Stimulated activated CD4-positive, alpha-beta T cell treated with anti-CD3 and anti-CD28 coated beads, Interleukin-1b, Interleukin-23, amount 100 ng/mL, for 1 hour (primary cell): Measurements from ENCODE around the gene SSC4D.
"Not testable (repeated sequence)": the region's sequence is repeated elsewhere in the genome, so short reads cannot be mapped to it uniquely, and the experiment has no call there.

Experiments used
- DNase-seq, 2 donors: peaks; one replicate each; pipeline ENCODE4 v3.0.0-alpha.2; 2020; ENCODE audit warnings: low read depth in 2 of 2

SSC4D gene

DNA sequence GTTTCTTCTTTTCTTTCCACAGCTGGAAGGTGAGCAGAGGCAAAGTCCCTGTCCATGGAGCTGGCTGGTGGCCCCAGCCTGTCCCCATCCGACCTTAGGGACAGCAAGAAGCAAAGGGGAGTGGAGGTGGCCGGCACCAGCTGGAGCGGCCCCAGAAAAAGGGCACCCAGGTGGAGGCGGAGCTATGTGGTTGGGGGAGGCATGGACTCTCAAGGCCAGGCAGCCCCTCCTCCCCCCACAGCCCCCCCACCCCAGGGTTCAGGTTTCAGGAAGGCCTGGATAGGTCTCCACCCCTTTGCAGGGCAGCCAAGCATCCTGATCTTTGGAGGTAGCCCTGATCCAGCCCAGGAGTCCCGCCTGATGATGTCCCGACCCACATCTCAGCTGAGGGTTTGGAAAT is at the start of gene SSC4D:
SSC4D (minus strand) TSS at position 161 of the 400 bp plus-strand sequence. CDS start 5,258 bp downstream, outside the sequence.
- no peak for DNase-seq

GRCh38 chr7:76458504-76458903 is 49.0 kb upstream of the SSC4D start:
- DNase-seq: not testable (repeated sequence)

- not testable (repeated sequence) for DNase-seq
Measured at GRCh38 chr7:76457017-76457416, 47.5 kb upstream of the SSC4D start.

- not testable (repeated sequence) for DNase-seq
Measured at GRCh38 chr7:76445577-76446008, 36.1 kb upstream of the SSC4D start.

- DNase-seq: not testable (repeated sequence)
Measured at GRCh38 chr7:76443846-76444245, 34.3 kb upstream of the SSC4D start.

DNA sequence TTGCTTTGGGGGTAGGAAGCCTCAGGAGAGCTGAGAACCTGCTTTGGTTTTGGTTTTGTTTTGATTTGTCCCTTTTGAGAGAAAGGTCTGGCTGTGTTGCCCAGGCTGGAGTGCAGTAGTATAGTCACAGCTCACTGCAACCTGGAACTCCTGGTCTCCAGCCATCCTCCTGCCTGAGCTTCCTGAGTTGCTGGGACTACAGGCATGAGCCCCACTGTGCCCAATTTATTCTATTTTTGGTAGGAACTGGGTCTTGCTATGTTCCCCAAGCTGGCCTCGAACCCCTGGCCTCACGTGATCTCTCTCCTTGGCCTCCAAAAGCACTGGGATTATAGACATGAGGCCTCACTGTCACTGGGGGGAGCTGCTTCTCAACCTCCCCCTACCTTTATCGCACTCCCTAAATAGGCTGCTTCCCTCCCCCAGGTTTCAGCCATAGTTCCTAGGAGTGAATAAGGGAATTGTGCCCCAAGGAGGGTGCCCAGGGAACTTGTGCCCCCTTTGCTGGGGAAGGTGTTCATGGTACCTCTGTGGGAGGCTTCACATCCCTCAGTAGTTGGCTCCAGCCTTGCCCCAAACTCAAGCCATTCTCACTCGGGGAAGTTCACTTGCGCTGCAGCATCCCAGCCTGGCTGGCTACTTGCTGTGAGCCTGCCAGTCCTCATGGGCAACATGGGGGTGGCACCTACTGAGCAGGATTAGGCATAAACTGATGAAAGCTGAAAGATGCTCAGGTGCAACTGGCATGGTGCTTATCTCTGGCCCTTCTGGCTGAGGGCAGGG is 33.4 kb upstream of the SSC4D start:
- DNase-seq: not testable (repeated sequence)

- DNase-seq: not testable (repeated sequence)
Measured at GRCh38 chr7:76441792-76442191, 32.3 kb upstream of the SSC4D start.

GRCh38 chr7:76440404-76440803 is 30.9 kb upstream of the SSC4D start:
- not testable (repeated sequence) for DNase-seq

GRCh38 chr7:76439120-76439888 is 29.8 kb upstream of the SSC4D start:
- not testable (repeated sequence) for DNase-seq

- peak in 1 of 2 donors; percentile 20 for DNase-seq
Measured at GRCh38 chr7:76437873-76438272, 28.4 kb upstream of the SSC4D start.

GRCh38 chr7:76430836-76431235 is 21.3 kb upstream of the SSC4D start:
- DNase-seq: no peak

GRCh38 chr7:76430211-76430610 is 20.7 kb upstream of the SSC4D start:
- DNase-seq: no peak

DNA sequence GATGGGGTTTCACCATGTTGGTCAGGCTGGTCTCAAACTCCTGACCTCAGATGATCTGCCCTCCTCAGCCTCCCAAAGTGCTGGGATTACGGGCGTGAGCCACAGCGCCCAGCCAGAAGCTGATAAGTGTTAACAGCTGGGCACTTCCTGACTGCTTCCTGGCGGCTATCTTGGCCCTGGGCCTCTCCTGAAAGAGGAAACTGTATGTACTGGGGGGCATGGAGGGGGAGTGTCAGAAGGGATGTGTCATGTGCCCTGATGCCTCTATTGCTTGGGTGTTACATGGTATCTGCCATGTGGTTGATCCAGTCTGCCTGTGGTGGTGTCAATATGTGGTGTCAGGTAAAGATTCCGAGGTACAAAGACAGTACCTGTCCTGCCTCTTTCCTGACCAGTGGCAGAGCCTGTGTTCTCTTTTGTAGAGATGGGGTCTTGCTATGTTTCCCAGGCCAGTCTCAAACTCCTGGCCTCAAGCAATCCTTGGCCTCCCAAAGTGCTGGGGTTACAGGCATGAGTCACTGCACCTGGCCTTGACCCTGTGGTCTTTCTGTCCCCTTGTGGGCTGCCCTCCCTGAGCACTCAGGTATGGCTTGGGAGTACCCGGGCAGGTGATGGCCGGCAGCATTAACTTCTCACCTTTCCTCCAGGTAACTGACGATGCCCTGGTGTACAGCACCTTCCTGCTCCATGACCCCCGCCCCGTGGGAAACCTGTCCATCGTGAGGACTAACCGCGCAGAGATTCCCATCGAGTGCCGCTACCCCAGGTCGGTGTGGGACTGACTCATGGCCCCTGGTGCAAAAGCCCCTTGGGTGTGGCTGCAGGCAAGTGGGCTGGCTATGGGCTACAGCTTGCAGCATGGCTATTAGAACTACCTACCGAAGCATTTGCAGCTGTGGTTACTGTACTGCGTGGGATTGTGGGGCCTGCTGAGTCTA is 19.6 kb upstream of the SSC4D start:
- no peak for DNase-seq

- DNase-seq: no peak
Measured at GRCh38 chr7:76428149-76428823, 18.8 kb upstream of the SSC4D start.

- DNase-seq: no peak
Measured at GRCh38 chr7:76427635-76428034, 18.1 kb upstream of the SSC4D start.

DNA sequence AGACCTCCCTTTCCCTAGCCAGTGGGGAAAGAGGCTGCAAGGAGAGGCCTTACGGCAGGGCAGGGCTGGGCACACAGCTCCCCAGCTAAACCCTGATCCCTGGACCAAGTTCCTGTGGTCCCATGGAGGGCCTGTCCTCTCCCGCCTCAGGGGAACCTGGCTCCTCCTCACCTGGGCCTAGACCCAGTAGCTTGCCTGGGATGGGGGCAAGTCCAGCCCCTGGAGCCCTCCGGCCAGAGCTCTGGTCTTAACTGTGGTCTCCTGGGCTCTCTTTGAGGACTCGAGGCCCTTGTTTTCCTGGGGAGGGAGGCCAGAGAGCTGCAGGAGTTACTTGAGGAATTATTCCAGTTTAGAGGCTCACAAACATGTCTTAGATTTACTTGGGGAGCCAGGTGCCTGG is 16.7 kb upstream of the SSC4D start:
- no peak for DNase-seq

DNA sequence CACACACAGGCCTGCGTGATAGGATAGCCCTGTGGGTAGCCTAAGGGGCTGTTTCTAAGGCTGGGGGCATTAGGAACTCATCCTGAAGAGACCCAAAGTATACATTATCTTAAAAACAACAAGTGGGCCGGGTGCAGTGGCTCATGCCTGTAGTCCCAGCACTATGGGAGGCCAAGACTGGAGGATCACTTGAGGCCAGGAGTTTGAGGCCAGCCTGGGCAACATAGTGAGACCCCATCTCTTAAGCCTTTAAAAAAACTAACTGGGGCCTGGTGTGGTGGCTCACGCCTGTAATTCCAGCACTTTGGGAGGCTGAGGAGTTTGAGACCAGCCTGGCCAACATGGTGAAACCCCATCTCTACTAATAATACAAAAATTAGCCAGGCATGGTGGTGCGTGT is 16.1 kb upstream of the SSC4D start:
- DNase-seq: not testable (repeated sequence)

DNA sequence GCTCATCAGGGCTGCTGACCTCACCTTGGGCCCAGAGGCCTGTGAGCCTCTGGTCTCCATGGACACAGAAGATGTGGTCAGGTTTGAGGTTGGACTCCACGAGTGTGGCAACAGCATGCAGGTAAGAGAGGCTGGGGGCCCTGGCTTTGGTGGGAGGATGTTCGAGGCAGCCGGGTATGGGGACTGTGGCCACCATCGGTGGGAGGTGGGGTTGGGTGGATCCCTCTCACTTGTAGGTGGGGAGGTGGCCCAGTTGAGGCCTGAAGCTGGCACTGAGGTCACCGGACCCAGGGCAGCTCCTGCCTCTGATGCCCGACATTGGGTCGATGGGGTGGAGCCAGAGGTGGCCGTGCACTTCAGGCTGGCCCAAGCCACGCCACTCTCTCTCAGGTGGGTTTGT is 15.7 kb upstream of the SSC4D start:
- DNase-seq: no peak

DNA sequence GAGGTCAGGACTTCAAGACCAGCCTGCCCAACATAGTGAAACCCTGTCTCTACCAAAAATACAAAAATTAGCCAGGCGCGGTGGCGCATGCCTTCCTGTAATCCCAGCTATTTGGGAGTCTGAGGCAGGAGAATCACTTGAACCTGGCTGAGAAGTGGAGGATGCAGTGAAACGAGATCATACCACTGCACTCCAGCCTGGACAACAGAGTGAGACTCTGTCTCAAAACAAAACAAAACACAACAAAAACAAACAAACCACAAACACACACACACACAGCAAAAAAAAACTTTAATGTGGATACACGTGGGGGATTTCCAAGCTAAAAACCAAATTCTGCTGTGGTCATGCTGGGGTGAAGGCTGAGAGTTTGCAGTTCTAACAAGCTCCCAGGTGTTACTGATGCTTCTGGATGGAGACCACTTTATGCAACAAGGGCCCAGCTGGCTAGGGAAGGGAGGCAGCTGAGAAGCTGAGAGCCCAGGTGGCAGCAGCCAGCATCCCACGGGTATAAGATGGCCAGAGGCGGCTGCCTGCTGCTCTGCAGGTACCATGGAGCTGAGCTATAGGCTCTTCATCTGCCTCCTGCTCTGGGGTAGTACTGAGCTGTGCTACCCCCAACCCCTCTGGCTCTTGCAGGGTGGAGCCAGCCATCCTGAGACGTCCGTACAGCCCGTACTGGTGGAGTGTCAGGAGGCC is 15.1 kb upstream of the SSC4D start, which contains the start of gene ZP3:
ZP3 (plus strand) TSS at position 538 of the 699 bp plus-strand sequence; CDS start at position 553, 15 bp downstream.
- no peak for DNase-seq

GRCh38 chr7:76423666-76424412 is 14.3 kb upstream of the SSC4D start:
- DNase-seq: no peak
